ENCODE measurements around the gene SH2D6. TPM values are rescaled to one million over a fixed set of nuclear protein-coding genes. Genes with fewer than 3 reads are reported as not detected.

SH2D6 gene
- total and polyA plus RNA-seq, 4 donors: 1.0 to 2.1 (median 1.2) TPM; not detected in 1

DNA sequence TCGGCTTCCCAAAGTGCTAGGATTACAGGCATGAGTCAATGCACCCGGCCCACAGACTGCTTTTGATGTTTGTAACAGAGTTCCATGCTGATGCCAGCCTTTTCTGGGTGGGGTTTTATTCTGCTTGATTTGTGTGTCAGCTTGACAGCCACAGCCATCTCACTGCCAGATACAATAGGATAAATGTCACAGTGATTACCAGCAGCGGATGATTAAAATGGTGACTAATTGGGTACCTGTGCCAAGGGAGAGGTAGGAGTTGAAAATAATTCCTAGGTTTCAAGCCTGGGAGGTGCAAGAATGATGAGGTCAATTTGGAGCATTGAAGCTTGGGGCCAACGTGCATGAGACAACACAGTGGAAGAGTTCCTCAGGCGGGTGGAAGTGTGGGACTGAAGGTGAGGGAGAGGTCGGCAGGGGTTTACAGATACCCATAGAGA, 39.4 kb downstream of the SH2D6 start:
- Histone ChIP-seq H3K27me3 (ENCODE audit: control insufficient read depth, insufficient read depth, low read length) (no peaks in the 10 kb centered on the region), H3K36me3 (ENCODE audit: control insufficient read depth, insufficient read depth, low read length) (no peaks in the 10 kb centered on the region), H3K9me3 (ENCODE audit: control insufficient read depth, insufficient read depth, low read length) (no peaks in the 10 kb centered on the region), H3K4me1 (ENCODE audit: control insufficient read depth, insufficient read depth, low read length) (peaks cover 8% of the 10 kb centered on the region), H3K4me3 (ENCODE audit: low read depth, low read length) (no peak overlapping the region), H3K27ac (ENCODE audit: low read depth, low read length) (no peak overlapping the region)
- peak in 1 of 6 donors; percentile 25 for DNase-seq (ENCODE audit: low read depth in 4 of 6, low spot score in 6 of 6)
- WGBS (ENCODE audit: insufficient coverage): 74% methylated on average over 5 of the region's 6 CpGs

DNA sequence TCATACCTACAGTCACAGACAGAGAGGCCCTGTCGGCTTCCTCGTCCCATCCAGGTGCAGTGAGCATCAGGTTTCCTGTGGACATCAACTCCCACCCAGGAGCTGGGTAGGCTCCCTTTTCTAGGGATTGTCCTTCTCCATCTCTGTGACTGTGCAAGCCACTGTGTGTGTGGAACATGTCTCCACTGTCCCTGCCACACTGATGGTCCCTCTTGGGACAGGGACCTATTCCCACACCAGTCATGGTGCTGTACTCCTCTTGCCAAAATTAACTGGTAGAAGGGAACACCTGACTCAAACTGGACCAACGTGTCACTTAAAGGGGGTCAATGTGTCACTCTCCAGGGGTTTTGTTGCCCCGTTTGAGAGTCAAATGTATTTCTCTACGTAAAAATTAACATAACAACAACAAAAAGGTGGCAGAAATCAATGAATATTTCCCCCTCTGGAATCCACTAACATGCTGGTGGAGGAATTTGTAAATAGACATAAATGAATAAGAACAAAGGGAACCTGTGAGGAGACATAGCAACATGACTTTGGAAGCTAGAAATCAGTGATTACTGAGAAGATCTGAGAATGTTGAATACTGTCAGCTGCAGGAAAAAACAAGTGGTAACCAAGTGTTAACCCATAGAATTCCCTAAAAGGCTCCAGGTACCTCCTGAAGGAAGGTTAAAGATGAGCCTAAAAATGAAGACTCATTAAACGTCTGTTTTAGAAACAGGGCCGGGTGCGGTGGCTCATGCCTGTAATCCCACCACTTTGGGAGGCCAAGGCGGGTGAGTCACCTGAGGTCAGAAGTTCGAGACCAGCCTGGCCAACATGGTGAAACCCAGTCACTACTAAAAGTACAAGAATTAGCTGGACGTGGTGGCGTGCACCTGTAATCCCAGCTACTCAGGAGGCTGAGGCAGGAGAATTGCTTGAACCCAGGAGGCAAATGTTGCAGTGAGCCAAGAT, 40.4 kb downstream of the SH2D6 start:
- Histone ChIP-seq H3K27ac (ENCODE audit: low read depth, low read length) (no peak overlapping the region), H3K4me3 (ENCODE audit: low read depth, low read length) (no peak overlapping the region), H3K27me3 (ENCODE audit: control insufficient read depth, insufficient read depth, low read length) (no peaks in the 10 kb centered on the region), H3K36me3 (ENCODE audit: control insufficient read depth, insufficient read depth, low read length) (no peaks in the 10 kb centered on the region), H3K9me3 (ENCODE audit: control insufficient read depth, insufficient read depth, low read length) (no peaks in the 10 kb centered on the region), H3K4me1 (ENCODE audit: control insufficient read depth, insufficient read depth, low read length) (peaks cover 8% of the 10 kb centered on the region)
- WGBS (ENCODE audit: insufficient coverage): 72% methylated on average over 7 of the region's 12 CpGs
- DNase-seq (ENCODE audit: low read depth in 4 of 6, low spot score in 6 of 6): no peak

- Histone ChIP-seq H3K36me3 (ENCODE audit: control insufficient read depth, insufficient read depth, low read length) (no peaks in the 10 kb centered on the region), H3K4me1 (ENCODE audit: control insufficient read depth, insufficient read depth, low read length) (peaks cover 8% of the 10 kb centered on the region), H3K27ac (ENCODE audit: low read depth, low read length) (no peak overlapping the region), H3K4me3 (ENCODE audit: low read depth, low read length) (no peak overlapping the region), H3K9me3 (ENCODE audit: control insufficient read depth, insufficient read depth, low read length) (no peaks in the 10 kb centered on the region), H3K27me3 (ENCODE audit: control insufficient read depth, insufficient read depth, low read length) (no peaks in the 10 kb centered on the region)
- WGBS (ENCODE audit: insufficient coverage): no CpG with 5 or more reads among the region's 1 CpG
- DNase-seq (ENCODE audit: low read depth in 4 of 6, low spot score in 6 of 6): no peak
These were observed 41.3 kb downstream of the SH2D6 start for GRCh38 chr2:85459771-85460170.

GRCh38 chr2:85462322-85462721, 43.8 kb downstream of the SH2D6 start:
- no peaks in the 10 kb centered on the region for H3K9me3 ChIP-seq (ENCODE audit: control insufficient read depth, insufficient read depth, low read length)
- no peaks in the 10 kb centered on the region for H3K27me3 ChIP-seq (ENCODE audit: control insufficient read depth, insufficient read depth, low read length)
- no peaks in the 10 kb centered on the region for H3K36me3 ChIP-seq (ENCODE audit: control insufficient read depth, insufficient read depth, low read length)
- no peak overlapping the region for H3K27ac ChIP-seq (ENCODE audit: low read depth, low read length)
- WGBS (ENCODE audit: insufficient coverage): 83% methylated on average over 2 of the region's 2 CpGs
- peaks cover 3% of the 10 kb centered on the region for H3K4me1 ChIP-seq (ENCODE audit: control insufficient read depth, insufficient read depth, low read length)
- DNase-seq (ENCODE audit: low read depth in 4 of 6, low spot score in 6 of 6): no peak
- H3K4me3 ChIP-seq (ENCODE audit: low read depth, low read length): no peak overlapping the region

- no CpG with 5 or more reads among the region's 8 CpGs for WGBS (ENCODE audit: insufficient coverage)
- Histone ChIP-seq H3K27ac (ENCODE audit: low read depth, low read length) (no peak overlapping the region), H3K27me3 (ENCODE audit: control insufficient read depth, insufficient read depth, low read length) (no peaks in the 10 kb centered on the region), H3K36me3 (ENCODE audit: control insufficient read depth, insufficient read depth, low read length) (no peaks in the 10 kb centered on the region), H3K4me3 (ENCODE audit: low read depth, low read length) (no peak overlapping the region), H3K4me1 (ENCODE audit: control insufficient read depth, insufficient read depth, low read length) (peaks cover 13% of the 10 kb centered on the region), H3K9me3 (ENCODE audit: control insufficient read depth, insufficient read depth, low read length) (no peaks in the 10 kb centered on the region)
- DNase-seq (ENCODE audit: low read depth in 4 of 6, low spot score in 6 of 6): no peak
These were observed 49.7 kb downstream of the SH2D6 start for GRCh38 chr2:85468096-85468703.

DNA sequence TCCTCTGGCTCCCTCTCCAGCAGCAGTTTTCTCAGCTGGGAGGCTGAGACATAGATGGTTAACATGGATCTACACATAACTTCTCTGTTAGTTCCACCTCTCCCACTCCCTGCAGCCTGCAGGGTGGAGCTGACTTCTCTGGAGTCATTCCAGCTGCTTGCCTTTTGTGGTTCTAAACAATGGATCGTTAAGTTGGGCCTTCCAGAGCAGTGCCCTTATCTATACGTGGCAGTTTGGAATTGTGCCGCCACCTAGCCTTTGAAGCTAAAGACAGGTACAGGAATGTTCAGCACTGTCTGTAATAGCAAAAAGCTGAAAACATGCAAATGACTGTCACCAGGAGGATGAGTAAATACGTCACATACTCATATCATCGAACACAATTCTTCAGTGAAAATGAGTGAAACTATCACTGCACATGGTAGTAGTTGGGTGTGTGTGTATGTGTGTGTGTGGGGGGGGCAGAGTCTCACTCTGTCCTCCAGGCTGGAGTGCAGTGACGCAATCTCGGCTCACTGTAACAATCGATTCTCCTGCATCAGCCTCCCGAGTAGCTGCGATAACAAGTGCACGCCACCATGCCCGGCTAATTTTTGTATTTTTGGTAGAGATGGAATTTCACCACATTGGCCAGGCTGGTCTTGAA, 50.3 kb downstream of the SH2D6 start:
- Histone ChIP-seq H3K9me3 (ENCODE audit: control insufficient read depth, insufficient read depth, low read length) (no peaks in the 10 kb centered on the region), H3K4me1 (ENCODE audit: control insufficient read depth, insufficient read depth, low read length) (peaks cover 13% of the 10 kb centered on the region), H3K27ac (ENCODE audit: low read depth, low read length) (no peak overlapping the region), H3K36me3 (ENCODE audit: control insufficient read depth, insufficient read depth, low read length) (no peaks in the 10 kb centered on the region), H3K27me3 (ENCODE audit: control insufficient read depth, insufficient read depth, low read length) (no peaks in the 10 kb centered on the region), H3K4me3 (ENCODE audit: low read depth, low read length) (no peak overlapping the region)
- 43% methylated on average over 4 of the region's 12 CpGs for WGBS (ENCODE audit: insufficient coverage)
- peak in 2 of 6 donors; percentile 25 to 53 for DNase-seq (ENCODE audit: low read depth in 4 of 6, low spot score in 6 of 6)

DNA sequence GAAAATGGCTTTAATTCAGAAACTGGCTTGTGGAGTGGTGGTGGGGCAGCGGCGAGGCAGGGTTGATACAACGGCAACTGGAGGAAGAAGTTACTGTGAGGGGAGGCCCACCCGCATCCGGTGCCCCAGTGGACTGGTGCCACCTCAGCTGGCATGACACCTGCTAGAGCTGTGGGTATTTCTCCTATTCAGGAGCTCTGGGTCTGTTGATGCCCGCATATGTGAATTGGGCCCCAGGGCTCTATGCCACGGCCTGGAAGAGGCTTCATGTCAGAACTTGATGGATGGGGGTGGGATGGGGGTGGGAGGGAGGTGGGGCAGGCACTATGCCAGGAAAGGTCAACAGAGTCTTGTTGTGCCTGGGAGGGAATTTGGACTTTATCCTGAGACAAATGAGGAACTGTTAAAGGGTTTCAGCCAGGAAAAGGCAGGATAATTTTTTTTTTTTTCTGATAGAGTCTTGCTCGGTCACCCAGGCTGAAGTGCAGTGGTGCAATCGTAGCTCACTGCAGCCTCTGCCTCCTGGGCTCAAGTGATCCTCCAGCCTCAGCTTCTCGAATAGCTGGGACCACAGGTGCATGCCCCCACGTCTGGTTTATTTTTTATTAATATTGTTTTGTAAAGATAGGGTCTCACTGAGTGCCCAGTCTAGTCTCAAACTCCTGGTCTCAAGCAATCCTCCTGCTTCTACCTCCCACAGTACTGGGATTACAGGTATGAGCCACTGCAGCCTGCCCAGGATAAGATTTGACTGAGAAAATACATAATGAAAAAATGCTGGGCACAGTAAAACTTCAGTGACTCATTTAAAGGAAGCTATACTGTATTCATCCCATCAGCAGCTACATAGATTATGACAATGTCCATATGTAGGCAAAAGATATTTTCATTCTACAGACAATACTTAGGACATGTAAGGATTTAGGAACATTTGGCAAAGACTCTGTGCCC, 52.6 kb downstream of the SH2D6 start:
- WGBS (ENCODE audit: insufficient coverage): 9% methylated on average over 8 of the region's 11 CpGs
- peak in 5 of 6 donors; percentile 26 to 72 (median 35) for DNase-seq (ENCODE audit: low read depth in 4 of 6, low spot score in 6 of 6)
- Histone ChIP-seq H3K36me3 (ENCODE audit: control insufficient read depth, insufficient read depth, low read length) (no peaks in the 10 kb centered on the region), H3K27me3 (ENCODE audit: control insufficient read depth, insufficient read depth, low read length) (no peaks in the 10 kb centered on the region), H3K4me1 (ENCODE audit: control insufficient read depth, insufficient read depth, low read length) (peaks cover 13% of the 10 kb centered on the region), H3K4me3 (ENCODE audit: low read depth, low read length) (no peak overlapping the region), H3K9me3 (ENCODE audit: control insufficient read depth, insufficient read depth, low read length) (no peaks in the 10 kb centered on the region), H3K27ac (ENCODE audit: low read depth, low read length) (no peak overlapping the region)

DNA sequence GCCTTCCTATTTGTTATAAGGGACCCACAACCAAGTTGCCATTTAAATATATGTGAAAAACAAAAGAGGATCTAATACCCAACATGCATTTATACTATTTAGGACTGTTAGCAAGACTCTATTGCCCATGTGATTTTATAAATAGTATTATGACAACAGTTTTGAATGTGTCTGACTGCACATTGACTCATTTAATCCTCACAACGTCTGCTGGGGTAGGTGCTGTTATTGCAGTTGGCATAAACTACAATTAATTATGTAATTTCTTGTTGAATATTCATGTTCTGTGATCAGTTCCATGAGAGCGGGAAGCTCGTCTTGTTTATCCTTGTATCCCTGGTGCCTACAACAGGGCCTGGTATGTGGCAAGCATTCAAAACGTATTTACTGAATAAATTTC, 53.7 kb downstream of the SH2D6 start:
- H3K27ac ChIP-seq (ENCODE audit: low read depth, low read length): no peak overlapping the region
- no peaks in the 10 kb centered on the region for H3K27me3 ChIP-seq (ENCODE audit: control insufficient read depth, insufficient read depth, low read length)
- no peaks in the 10 kb centered on the region for H3K36me3 ChIP-seq (ENCODE audit: control insufficient read depth, insufficient read depth, low read length)
- H3K4me1 ChIP-seq (ENCODE audit: control insufficient read depth, insufficient read depth, low read length): peaks cover 13% of the 10 kb centered on the region
- WGBS (ENCODE audit: insufficient coverage): no CpG with 5 or more reads among the region's 4 CpGs
- H3K9me3 ChIP-seq (ENCODE audit: control insufficient read depth, insufficient read depth, low read length): no peaks in the 10 kb centered on the region
- no peak for DNase-seq (ENCODE audit: low read depth in 4 of 6, low spot score in 6 of 6)
- no peak overlapping the region for H3K4me3 ChIP-seq (ENCODE audit: low read depth, low read length)

All from spinal cord (tissue), 10 donors.